H9 (cell line): ENCODE measurements around the gene THPO. TPM values are rescaled to one million over a fixed set of nuclear protein-coding genes. Genes with fewer than 3 reads are reported as not detected.

ENCODE experiments used
- DNase-seq: peaks from one replicate; pipeline ENCODE4 v3.0.0-alpha.2; 2017
- H2AFZ ChIP-seq: one replicate; pipeline ENCODE4 v1.6.1; 2013; ENCODE audit warnings: mild to moderate bottlenecking, low read length, control low read depth, moderate library complexity
- H2AK5ac ChIP-seq: 2 replicates; pipeline ENCODE4 v1.6.1; 2013; ENCODE audit warnings: low read length, control low read depth, mixed read lengths; ENCODE audit not compliant: insufficient read length
- H2BK120ac ChIP-seq: one replicate; pipeline ENCODE4 v1.6.1; 2013; ENCODE audit warnings: low read depth, mild to moderate bottlenecking, low read length, control low read depth, inconsistent platforms; ENCODE audit not compliant: poor library complexity, severe bottlenecking
- H2BK12ac ChIP-seq: 2 replicates; pipeline ENCODE4 v1.6.1; 2013; ENCODE audit warnings: low read length, control low read depth, mixed read lengths, low read depth; ENCODE audit not compliant: insufficient read length
- H2BK15ac ChIP-seq: 2 replicates; pipeline ENCODE4 v1.6.1; 2013; ENCODE audit warnings: low read depth, low read length, control low read depth
- H2BK20ac ChIP-seq: one replicate; pipeline ENCODE4 v1.6.1; 2013; ENCODE audit warnings: low read depth, mild to moderate bottlenecking, low read length, control low read depth, inconsistent platforms; ENCODE audit not compliant: poor library complexity, severe bottlenecking
- H2BK5ac ChIP-seq: 2 replicates; pipeline ENCODE4 v1.6.1; 2013; ENCODE audit warnings: low read length, control low read depth, mixed read lengths; ENCODE audit not compliant: insufficient read length
- H3K14ac ChIP-seq: 2 replicates; pipeline ENCODE4 v1.6.1; 2013; ENCODE audit warnings: low read length, control low read depth; ENCODE audit not compliant: insufficient read depth
- H3K18ac ChIP-seq: 2 replicates; pipeline ENCODE4 v1.6.1; 2013; ENCODE audit warnings: low read depth, mild to moderate bottlenecking, mixed read lengths, low read length, control low read depth; ENCODE audit not compliant: insufficient read length
- H3K23ac ChIP-seq: 2 replicates; pipeline ENCODE4 v1.6.1; 2013; ENCODE audit warnings: low read length, control low read depth, mixed read lengths, low read depth; ENCODE audit not compliant: insufficient read length
- H3K23me2 ChIP-seq: 2 replicates; pipeline ENCODE4 v1.6.1; 2013; ENCODE audit warnings: low read depth, mild to moderate bottlenecking, mixed read lengths, low read length, control low read depth; ENCODE audit not compliant: insufficient read length, poor library complexity, severe bottlenecking
- H3K27ac ChIP-seq: 2 replicates; pipeline ENCODE4 v1.5.1; 2013; ENCODE audit warnings: low read length, control low read depth, mixed read lengths, low read depth; ENCODE audit not compliant: insufficient read length
- H3K27me3 ChIP-seq: 2 replicates; pipeline ENCODE4 v1.6.1; 2013; ENCODE audit warnings: low read length, control low read depth, inconsistent platforms; ENCODE audit not compliant: insufficient read depth
- H3K4ac ChIP-seq: 2 replicates; pipeline ENCODE4 v1.6.1; 2013; ENCODE audit warnings: low read depth, mild to moderate bottlenecking, control low read depth, inconsistent platforms, low read length, moderate library complexity
- H3K4me1 ChIP-seq: 2 replicates; pipeline ENCODE4 v1.6.1; 2013; ENCODE audit warnings: low read length, control low read depth, inconsistent platforms; ENCODE audit not compliant: insufficient read depth
- H3K4me2 ChIP-seq: 2 replicates; pipeline ENCODE4 v1.6.1; 2013; ENCODE audit warnings: low read length, control low read depth, mixed read lengths; ENCODE audit not compliant: insufficient read length, insufficient read depth
- H3K56ac ChIP-seq: 2 replicates; pipeline ENCODE4 v1.6.1; 2013; ENCODE audit warnings: low read depth, mild to moderate bottlenecking, mixed read lengths, low read length, control low read depth; ENCODE audit not compliant: insufficient read length
- H3K79me1 ChIP-seq: 2 replicates; pipeline ENCODE4 v1.6.1; 2013; ENCODE audit warnings: low read depth, mild to moderate bottlenecking, moderate library complexity, low read length, control low read depth, inconsistent platforms; ENCODE audit not compliant: insufficient read depth, poor library complexity, severe bottlenecking
- H3K79me2 ChIP-seq: 2 replicates; pipeline ENCODE4 v1.6.1; 2013; ENCODE audit warnings: low read length, control low read depth, inconsistent platforms; ENCODE audit not compliant: insufficient read depth
- H3K9ac ChIP-seq: 2 replicates; pipeline ENCODE4 v1.6.1; 2013; ENCODE audit warnings: low read length, control low read depth, mixed read lengths; ENCODE audit not compliant: insufficient read length; ENCODE audit errors: extremely low read depth
- H3K9me3 ChIP-seq: one replicate; pipeline ENCODE4 v1.6.1; 2013; ENCODE audit warnings: low read depth, low read length, inconsistent platforms; ENCODE audit not compliant: control insufficient read depth
- H3T11ph ChIP-seq: one replicate; pipeline ENCODE4 v1.6.1; 2013; ENCODE audit warnings: mild to moderate bottlenecking, low read length, control low read depth, inconsistent platforms
- H4K20me1 ChIP-seq: one replicate; pipeline ENCODE4 v1.6.1; 2013; ENCODE audit not compliant: control insufficient read depth, insufficient read length, insufficient read depth
- H4K5ac ChIP-seq: 2 replicates; pipeline ENCODE4 v1.6.1; 2013; ENCODE audit warnings: low read depth, mild to moderate bottlenecking, mixed read lengths, low read length, control low read depth; ENCODE audit not compliant: insufficient read length
- H4K8ac ChIP-seq: replicated peaks from 2 replicates; pipeline ENCODE4 v1.6.1; 2013; ENCODE audit warnings: low read length, control low read depth, mixed read lengths, low read depth; ENCODE audit not compliant: insufficient read length
- H4K91ac ChIP-seq: 2 replicates; pipeline ENCODE4 v1.6.1; 2013; ENCODE audit warnings: low read depth, mild to moderate bottlenecking, moderate library complexity, mixed read lengths, low read length, control low read depth; ENCODE audit not compliant: insufficient read length
- H3K27ac Mint-ChIP-seq, 3 experiments: 2 replicates in 2 of 3; 3 replicates in 1 of 3; pipeline ENCODE4 v1.8.0; 2020 to 2021; ENCODE audit warnings: mixed read lengths in 3 of 3, mild to moderate bottlenecking in 1 of 3, moderate library complexity in 1 of 3
- H3K27me3 Mint-ChIP-seq: 2 replicates; pipeline ENCODE4 v1.8.0; 2021; ENCODE audit warnings: low read depth, mild to moderate bottlenecking, moderate library complexity, mixed read lengths
- H3K36me3 Mint-ChIP-seq, 3 experiments: 2 replicates in 2 of 3; 3 replicates in 1 of 3; pipeline ENCODE4 v1.8.0; 2020 to 2021; ENCODE audit warnings: low read depth in 3 of 3, mixed read lengths in 3 of 3; ENCODE audit not compliant: insufficient read depth in 1 of 3
- H3K4me1 Mint-ChIP-seq, 2 experiments: 2 replicates each; pipeline ENCODE4 v1.8.0; 2020; ENCODE audit warnings: mixed read lengths in 2 of 2
- H3K4me3 Mint-ChIP-seq, 2 experiments: 2 replicates in 1 of 2; 3 replicates in 1 of 2; pipeline ENCODE4 v1.8.0; 2020 to 2021; ENCODE audit warnings: mild to moderate bottlenecking in 2 of 2, mixed read lengths in 2 of 2, moderate library complexity in 1 of 2
- H3K9me3 Mint-ChIP-seq, 2 experiments: 2 replicates in 1 of 2; 3 replicates in 1 of 2; pipeline ENCODE4 v1.8.0; 2020; ENCODE audit warnings: mild to moderate bottlenecking in 2 of 2, mixed read lengths in 2 of 2, moderate library complexity in 1 of 2
- WGBS: extraction: QIAGEN DNeasy Blood & Tissue Kit; methylation state at CpG from one replicate; pipeline ENCODE4 v1.1.7; 2013; ENCODE audit warnings: missing lambda C conversion rate, low lambda C conversion rate, mixed read lengths; ENCODE audit not compliant: insufficient read length; ENCODE audit errors: extremely low coverage; 5-methylcytosine and 5-hydroxymethylcytosine counted together
- total RNA-seq: library from RNA; stranded (reverse); gene quantifications from 2 replicates; pipeline ENCODE4 v1.2.1, GENCODE V29; 2021
- TF ChIP-seq, protein P1 (sequence below): fragments of 200-600 bp; sonication (generic); conservative IDR thresholded peaks from 3 replicates; pipeline ENCODE4 v1.8.0; 2021; ENCODE audit warnings: antibody characterized with exemption, mild to moderate bottlenecking

THPO gene
- total RNA-seq, 1 experiment from 2014 or later: 0.85 TPM

DNA sequence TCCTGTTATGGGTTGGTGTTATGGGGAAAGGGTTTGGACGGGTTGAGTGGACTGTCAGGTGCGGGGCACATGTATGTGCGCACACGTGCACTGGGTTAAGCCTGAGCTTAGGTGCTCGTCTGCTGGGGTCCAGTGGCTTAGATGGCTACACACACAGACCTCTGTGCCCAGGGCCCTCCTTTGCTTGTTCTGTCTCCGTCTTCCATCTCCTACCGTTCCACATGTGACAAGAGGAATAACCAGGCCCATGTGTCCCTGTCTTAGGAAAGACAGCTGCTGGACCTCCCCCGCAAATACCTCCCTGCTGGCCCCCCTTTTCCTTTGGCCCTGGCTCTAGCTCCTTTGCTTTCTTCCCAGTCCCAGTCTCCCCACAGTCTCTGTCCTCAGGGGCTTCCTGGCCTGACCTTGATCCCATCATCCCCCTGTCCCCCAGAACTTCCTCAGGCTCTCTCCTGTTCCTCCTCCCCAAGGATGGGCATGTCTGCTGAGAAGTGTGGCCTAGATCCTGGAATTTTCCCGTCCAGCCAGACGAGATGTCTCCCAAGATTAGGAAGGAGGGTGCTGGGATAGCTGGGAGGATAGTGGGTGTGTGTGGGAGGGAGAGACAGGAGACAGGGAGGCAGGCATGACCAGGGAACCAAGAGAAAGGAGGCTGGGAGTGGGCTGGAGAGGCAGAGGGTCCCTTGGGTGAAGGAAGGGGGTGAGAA is 797 bp upstream of the THPO start:
- Histone ChIP-seq H2BK5ac (no peak overlapping the region), H4K5ac (no peak overlapping the region), H3K4me2 (peak overlapping the region; percentile 20), H2AFZ (no peak overlapping the region), H3K9ac (no peak overlapping the region), H3K4me1 (peaks cover 9% of the 10 kb centered on the region; the same call in 1 of the 2 replicates), H3K23me2 (peaks cover 9% of the 10 kb centered on the region), H3K27ac (no peak overlapping the region), H2AK5ac (no peak overlapping the region), H3K4ac (no peak overlapping the region), H4K91ac (no peak overlapping the region), H3K27me3 (peaks cover 33% of the 10 kb centered on the region), H3T11ph (no peak overlapping the region), H3K18ac (no peak overlapping the region), H3K56ac (no peak overlapping the region), H3K9me3 (no peaks in the 10 kb centered on the region), H3K14ac (no peak overlapping the region), H2BK120ac (no peak overlapping the region), H2BK12ac (no peak overlapping the region), H3K79me2 (no peaks in the 10 kb centered on the region), H2BK20ac (no peak overlapping the region), H4K8ac (no peak overlapping the region), H3K79me1 (no peaks in the 10 kb centered on the region), H3K23ac (no peak overlapping the region), H2BK15ac (no peak overlapping the region), H4K20me1 (peaks cover 2% of the 10 kb centered on the region)
- H3K4me1 Mint-ChIP-seq: peaks cover 38 to 39% of the 10 kb centered on the region in 2 experiments
- peaks cover 84% of the 10 kb centered on the region for H3K27me3 Mint-ChIP-seq
- peaks cover 0 to 3% of the 10 kb centered on the region in 2 experiments; a peak in 2 of 5 replicates for H3K9me3 Mint-ChIP-seq
- peak overlapping the region; percentile 66 to 83 for H3K4me3 Mint-ChIP-seq
- no CpG with 5 or more reads among the region's 10 CpGs for WGBS
- DNase-seq: no peak
- TF ChIP-seq, protein P1, sequence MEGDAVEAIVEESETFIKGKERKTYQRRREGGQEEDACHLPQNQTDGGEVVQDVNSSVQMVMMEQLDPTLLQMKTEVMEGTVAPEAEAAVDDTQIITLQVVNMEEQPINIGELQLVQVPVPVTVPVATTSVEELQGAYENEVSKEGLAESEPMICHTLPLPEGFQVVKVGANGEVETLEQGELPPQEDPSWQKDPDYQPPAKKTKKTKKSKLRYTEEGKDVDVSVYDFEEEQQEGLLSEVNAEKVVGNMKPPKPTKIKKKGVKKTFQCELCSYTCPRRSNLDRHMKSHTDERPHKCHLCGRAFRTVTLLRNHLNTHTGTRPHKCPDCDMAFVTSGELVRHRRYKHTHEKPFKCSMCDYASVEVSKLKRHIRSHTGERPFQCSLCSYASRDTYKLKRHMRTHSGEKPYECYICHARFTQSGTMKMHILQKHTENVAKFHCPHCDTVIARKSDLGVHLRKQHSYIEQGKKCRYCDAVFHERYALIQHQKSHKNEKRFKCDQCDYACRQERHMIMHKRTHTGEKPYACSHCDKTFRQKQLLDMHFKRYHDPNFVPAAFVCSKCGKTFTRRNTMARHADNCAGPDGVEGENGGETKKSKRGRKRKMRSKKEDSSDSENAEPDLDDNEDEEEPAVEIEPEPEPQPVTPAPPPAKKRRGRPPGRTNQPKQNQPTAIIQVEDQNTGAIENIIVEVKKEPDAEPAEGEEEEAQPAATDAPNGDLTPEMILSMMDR: no peak
- H3K36me3 Mint-ChIP-seq: no peaks in the 10 kb centered on the region
- H3K27ac Mint-ChIP-seq: no peak overlapping the region; a peak in 1 of 7 replicates
